ENCODE results near the gene EML6. TPM values are rescaled to one million over a fixed set of nuclear protein-coding genes. Genes with fewer than 3 reads are reported as not detected.

EML6 gene
- total RNA-seq, 1 donor from 2014 or later: 0.63 TPM

- DNase-seq (ENCODE audit: low read depth): no peak
- TF ChIP-seq, protein P1, sequence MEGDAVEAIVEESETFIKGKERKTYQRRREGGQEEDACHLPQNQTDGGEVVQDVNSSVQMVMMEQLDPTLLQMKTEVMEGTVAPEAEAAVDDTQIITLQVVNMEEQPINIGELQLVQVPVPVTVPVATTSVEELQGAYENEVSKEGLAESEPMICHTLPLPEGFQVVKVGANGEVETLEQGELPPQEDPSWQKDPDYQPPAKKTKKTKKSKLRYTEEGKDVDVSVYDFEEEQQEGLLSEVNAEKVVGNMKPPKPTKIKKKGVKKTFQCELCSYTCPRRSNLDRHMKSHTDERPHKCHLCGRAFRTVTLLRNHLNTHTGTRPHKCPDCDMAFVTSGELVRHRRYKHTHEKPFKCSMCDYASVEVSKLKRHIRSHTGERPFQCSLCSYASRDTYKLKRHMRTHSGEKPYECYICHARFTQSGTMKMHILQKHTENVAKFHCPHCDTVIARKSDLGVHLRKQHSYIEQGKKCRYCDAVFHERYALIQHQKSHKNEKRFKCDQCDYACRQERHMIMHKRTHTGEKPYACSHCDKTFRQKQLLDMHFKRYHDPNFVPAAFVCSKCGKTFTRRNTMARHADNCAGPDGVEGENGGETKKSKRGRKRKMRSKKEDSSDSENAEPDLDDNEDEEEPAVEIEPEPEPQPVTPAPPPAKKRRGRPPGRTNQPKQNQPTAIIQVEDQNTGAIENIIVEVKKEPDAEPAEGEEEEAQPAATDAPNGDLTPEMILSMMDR (IDR thresholded peaks at IDR 0.05; ENCODE audit: insufficient read depth, low read length, poor library complexity, severe bottlenecking): no peak
- no peak overlapping the region for H3K4me3 ChIP-seq (ENCODE audit: low read depth, low read length)
- H3K36me3 ChIP-seq (ENCODE audit: control insufficient read depth, insufficient read depth, low read length): no peaks in the 10 kb centered on the region
- no peaks in the 10 kb centered on the region for H3K27me3 ChIP-seq (ENCODE audit: control insufficient read depth, insufficient read depth, low read length)
These were observed 121.6 kb downstream of the EML6 start for GRCh38 chr2:54845094-54845493.

DNA sequence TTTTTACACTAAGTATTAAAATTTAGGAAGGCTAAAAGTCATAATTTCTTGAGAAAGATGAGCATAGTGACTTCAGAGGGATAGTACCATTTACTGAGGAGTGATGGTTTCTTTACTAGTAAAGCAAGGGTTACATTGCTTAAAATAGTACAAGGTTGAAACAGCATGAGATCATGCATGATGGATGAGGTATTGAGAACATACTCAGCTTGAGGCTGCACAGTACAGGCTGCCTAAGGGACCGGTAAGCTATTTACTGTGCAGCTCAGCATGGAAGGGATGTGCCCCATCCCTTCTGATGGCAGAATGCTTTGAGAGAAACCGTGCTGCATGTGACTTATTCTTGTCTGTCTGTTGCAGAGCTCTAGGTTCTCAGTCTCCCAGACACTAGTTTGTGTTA lies 122.1 kb downstream of the EML6 start:
- no peaks in the 10 kb centered on the region for H3K36me3 ChIP-seq (ENCODE audit: control insufficient read depth, insufficient read depth, low read length)
- no peaks in the 10 kb centered on the region for H3K27me3 ChIP-seq (ENCODE audit: control insufficient read depth, insufficient read depth, low read length)
- TF ChIP-seq, protein P1 (IDR thresholded peaks at IDR 0.05; ENCODE audit: insufficient read depth, low read length, poor library complexity, severe bottlenecking): no peak
- DNase-seq (ENCODE audit: low read depth): no peak
- no peak overlapping the region for H3K4me3 ChIP-seq (ENCODE audit: low read depth, low read length)

- Histone ChIP-seq H3K36me3 (ENCODE audit: control insufficient read depth, insufficient read depth, low read length) (no peaks in the 10 kb centered on the region), H3K4me3 (ENCODE audit: low read depth, low read length) (no peak overlapping the region), H3K27me3 (ENCODE audit: control insufficient read depth, insufficient read depth, low read length) (no peaks in the 10 kb centered on the region)
- no peak for DNase-seq (ENCODE audit: low read depth)
- TF ChIP-seq, protein P1 (IDR thresholded peaks at IDR 0.05; ENCODE audit: insufficient read depth, low read length, poor library complexity, severe bottlenecking): no peak
These were observed 127.0 kb downstream of the EML6 start for GRCh38 chr2:54850171-54851122.

- no peak overlapping the region for H3K4me3 ChIP-seq (ENCODE audit: low read depth, low read length)
- TF ChIP-seq, protein P1 (IDR thresholded peaks at IDR 0.05; ENCODE audit: insufficient read depth, low read length, poor library complexity, severe bottlenecking): no peak
- no peaks in the 10 kb centered on the region for H3K36me3 ChIP-seq (ENCODE audit: control insufficient read depth, insufficient read depth, low read length)
- DNase-seq (ENCODE audit: low read depth): no peak
- H3K27me3 ChIP-seq (ENCODE audit: control insufficient read depth, insufficient read depth, low read length): no peaks in the 10 kb centered on the region
These were observed 130.3 kb downstream of the EML6 start for GRCh38 chr2:54853616-54854310.

GRCh38 chr2:54855434-54855833 lies 132.0 kb downstream of the EML6 start:
- no peak for DNase-seq (ENCODE audit: low read depth)
- TF ChIP-seq, protein P1 (IDR thresholded peaks at IDR 0.05; ENCODE audit: insufficient read depth, low read length, poor library complexity, severe bottlenecking): no peak
- Histone ChIP-seq H3K36me3 (ENCODE audit: control insufficient read depth, insufficient read depth, low read length) (no peaks in the 10 kb centered on the region), H3K4me3 (ENCODE audit: low read depth, low read length) (no peak overlapping the region), H3K27me3 (ENCODE audit: control insufficient read depth, insufficient read depth, low read length) (no peaks in the 10 kb centered on the region)

All from kidney epithelial cell (primary cell).